HG03066 (cell line): ENCODE data around the gene VAMP5.
A peak's percentile ranks its signal among the peaks of the same experiment; 100 is the strongest.
"Not testable (repeated sequence)": the region's sequence is repeated elsewhere in the genome, so short reads cannot be mapped to it uniquely, and the experiment has no call there.

ENCODE experiments used
- ATAC-seq: cut with Tn5 transposase; IDR thresholded peaks from one replicate; pipeline ENCODE4 v1.9.1; 2021; ENCODE audit warnings: low read depth; ENCODE audit not compliant: unreplicated experiment

The VAMP5 gene

GRCh38 chr2:85549826-85550225, 34.4 kb upstream of the VAMP5 start:
- no peak for ATAC-seq

- ATAC-seq = no peak
Observed at GRCh38 chr2:85550486-85550885, 33.7 kb upstream of the VAMP5 start.

- ATAC-seq = peak; percentile 77
Observed at GRCh38 chr2:85551698-85552678, 32.2 kb upstream of the VAMP5 start.

- no peak for ATAC-seq
Observed at GRCh38 chr2:85553184-85553583, 31.0 kb upstream of the VAMP5 start.

GRCh38 chr2:85554980-85555612, 29.1 kb upstream of the VAMP5 start:
- ATAC-seq = no peak

GRCh38 chr2:85557130-85557529, 27.1 kb upstream of the VAMP5 start:
- ATAC-seq = no peak

GRCh38 chr2:85558160-85558559, 26.1 kb upstream of the VAMP5 start:
- ATAC-seq = no peak

GRCh38 chr2:85560403-85560726, 23.9 kb upstream of the VAMP5 start:
- not testable (repeated sequence) for ATAC-seq

- ATAC-seq = peak; percentile 12
Observed at GRCh38 chr2:85560812-85561279, 23.4 kb upstream of the VAMP5 start.

GRCh38 chr2:85561280-85562212, 22.7 kb upstream of the VAMP5 start, which contains the start of gene GGCX:
GGCX (minus strand) TSS chr2:85561493; CDS start chr2:85561428, 65 bp downstream.
- ATAC-seq = peak; percentile 86

GRCh38 chr2:85564144-85564563, 20.1 kb upstream of the VAMP5 start:
- no peak for ATAC-seq

- no peak for ATAC-seq
Observed at GRCh38 chr2:85566265-85566664, 18.0 kb upstream of the VAMP5 start.

GRCh38 chr2:85575739-85576138, 8.5 kb upstream of the VAMP5 start:
- ATAC-seq = no peak

GRCh38 chr2:85577063-85577385, 7.2 kb upstream of the VAMP5 start:
- no peak for ATAC-seq

GRCh38 chr2:85577386-85578242, 6.6 kb upstream of the VAMP5 start, which contains the start of gene VAMP8:
VAMP8 (plus strand) TSS chr2:85577586; CDS start chr2:85577647, 61 bp downstream.
- peak; percentile 62 for ATAC-seq

- peak; percentile 35 for ATAC-seq
Observed at GRCh38 chr2:85578243-85579180, 5.7 kb upstream of the VAMP5 start.

GRCh38 chr2:85579266-85579935, 4.8 kb upstream of the VAMP5 start:
- ATAC-seq = no peak

- no peak for ATAC-seq
Observed at GRCh38 chr2:85580206-85580605, 4.0 kb upstream of the VAMP5 start.
